Gastroesophageal sphincter (tissue), 3 donors: ENCODE data around the gene SLC25A46.

ENCODE experiments used
- CTCF ChIP-seq, 4 experiments: fragments of 200-600 bp in 2 of 4; fragments of 450-650 bp in 2 of 4; sonication (generic) in 1 of 4; IDR thresholded peaks; one replicate each; pipeline ENCODE4 v1.5.1; 2017 to 2019; ENCODE audit warnings: antibody characterized with exemption in 4 of 4, mild to moderate bottlenecking in 2 of 4, moderate library complexity in 2 of 4
- EP300 ChIP-seq: sonication (generic); formaldehyde crosslinking; IDR thresholded peaks from one replicate; pipeline ENCODE4 v1.6.1; 2017; ENCODE audit warnings: antibody characterized with exemption, mild to moderate bottlenecking
- POLR2A ChIP-seq, 2 donors: fragments of 450-650 bp; IDR thresholded peaks; one replicate each; pipeline ENCODE4 v1.6.1; 2017; ENCODE audit warnings: antibody characterized with exemption in 2 of 2, mild to moderate bottlenecking in 2 of 2, moderate library complexity in 1 of 2
- POLR2AphosphoS5 ChIP-seq: sonication (generic); formaldehyde crosslinking; IDR thresholded peaks from one replicate; pipeline ENCODE4 v1.6.1; 2017; ENCODE audit warnings: antibody characterized with exemption

GRCh38 chr5:110735556-110735955, 3.3 kb upstream of the SLC25A46 start:
- TF ChIP-seq CTCF (IDR thresholded peaks at IDR 0.05) (no peak), POLR2A (IDR thresholded peaks at IDR 0.05) (no peak), POLR2AphosphoS5 (no peak), EP300 (no peak)
